ENCODE data around the gene GPR12.
"Not testable (repeated sequence)": the region's sequence is repeated elsewhere in the genome, so short reads cannot be mapped to it uniquely, and the experiment has no call there.

Gene GPR12

DNA sequence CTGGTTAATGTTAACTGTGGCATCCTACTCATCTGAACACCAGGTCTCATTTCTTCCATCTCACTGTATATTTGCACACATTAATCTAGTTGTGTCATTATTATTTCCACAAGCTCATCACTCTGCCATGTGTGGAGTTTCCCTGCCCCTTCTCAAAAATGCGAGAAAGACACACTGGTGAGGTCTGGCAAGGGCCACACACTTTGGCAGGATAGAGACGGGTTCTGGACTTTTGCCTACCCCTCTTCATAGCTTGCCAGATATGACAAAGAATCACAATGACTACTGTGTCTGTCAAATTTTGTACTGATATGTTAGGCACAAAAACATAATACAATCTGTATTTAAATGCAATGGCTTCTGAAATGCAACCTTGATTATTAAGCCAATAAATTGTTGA lies 12.9 kb downstream of the GPR12 start:
- no peak for DNase-seq (ENCODE audit: low read depth)

DNA sequence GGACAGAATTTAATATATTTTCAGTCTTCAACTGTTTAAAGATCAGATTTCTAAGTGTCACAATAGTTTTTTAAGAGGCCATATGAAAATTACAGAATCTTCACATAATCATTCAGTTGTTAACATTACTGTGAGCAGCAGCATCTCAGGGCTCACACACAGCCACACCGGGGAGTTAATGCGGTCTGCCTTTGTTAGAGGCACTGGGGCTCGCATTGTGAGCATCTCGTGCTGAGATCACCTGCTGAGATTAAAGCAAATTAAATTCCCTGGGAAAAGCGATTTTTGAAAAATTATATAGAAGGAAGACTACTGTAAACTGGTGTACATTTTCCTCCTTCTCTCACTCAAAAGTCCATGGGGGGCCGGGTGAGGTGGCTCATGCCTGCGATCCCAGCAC lies 16.6 kb downstream of the GPR12 start:
- DNase-seq (ENCODE audit: low read depth), result no peak

DNA sequence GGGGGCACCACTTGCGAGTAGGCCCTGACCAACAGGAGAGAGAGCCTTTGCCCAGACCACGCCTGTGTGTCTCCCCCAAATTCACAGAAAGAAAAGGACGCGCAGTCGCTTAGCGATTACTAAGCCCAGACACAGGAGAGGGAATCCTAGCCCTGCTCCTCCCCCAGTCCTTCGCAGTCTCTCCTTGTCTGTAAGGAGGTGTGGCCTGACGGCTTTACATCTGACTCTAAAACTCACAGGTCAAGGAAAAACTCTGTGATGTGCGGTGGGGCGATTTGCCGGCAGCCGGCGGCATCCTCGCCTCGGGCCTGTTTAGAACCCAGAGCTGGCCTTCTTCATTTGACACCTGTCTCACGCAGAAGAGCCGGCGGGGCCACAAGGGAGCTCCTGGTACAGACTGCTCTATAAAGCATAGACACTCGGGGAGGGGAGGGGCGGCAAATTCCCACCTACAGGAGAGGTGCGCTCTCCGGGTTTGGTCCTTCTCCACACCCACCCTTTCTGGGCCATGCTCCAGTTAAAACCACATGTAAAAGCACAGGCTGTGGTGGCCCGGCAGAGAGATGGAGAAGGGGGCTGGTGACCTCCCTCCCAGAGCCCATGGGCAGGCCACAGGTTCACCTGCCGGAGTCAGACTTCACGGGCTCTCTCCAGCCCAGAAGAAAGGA lies 17.8 kb downstream of the GPR12 start:
- no peak for DNase-seq (ENCODE audit: low read depth)

DNA sequence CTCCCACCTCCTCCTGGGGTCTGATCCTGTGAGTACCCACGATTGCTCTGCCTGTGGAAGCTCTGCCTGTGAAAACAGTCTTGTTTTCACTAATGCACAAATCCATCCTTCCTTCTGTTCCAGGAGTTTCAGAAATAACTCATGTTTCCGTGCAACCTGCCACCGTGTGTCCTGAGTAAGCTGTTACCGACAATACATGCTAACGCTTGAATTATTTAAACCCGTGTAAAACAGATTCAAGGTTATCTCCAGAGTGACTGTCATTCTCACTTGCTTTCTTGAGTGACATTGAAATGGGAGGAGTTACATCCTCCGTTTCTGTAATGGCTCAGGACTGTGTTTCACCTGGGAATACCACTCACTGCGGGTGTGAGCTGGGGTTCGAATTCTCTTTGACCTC lies 24.9 kb downstream of the GPR12 start:
- DNase-seq (ENCODE audit: low read depth), result no peak

DNA sequence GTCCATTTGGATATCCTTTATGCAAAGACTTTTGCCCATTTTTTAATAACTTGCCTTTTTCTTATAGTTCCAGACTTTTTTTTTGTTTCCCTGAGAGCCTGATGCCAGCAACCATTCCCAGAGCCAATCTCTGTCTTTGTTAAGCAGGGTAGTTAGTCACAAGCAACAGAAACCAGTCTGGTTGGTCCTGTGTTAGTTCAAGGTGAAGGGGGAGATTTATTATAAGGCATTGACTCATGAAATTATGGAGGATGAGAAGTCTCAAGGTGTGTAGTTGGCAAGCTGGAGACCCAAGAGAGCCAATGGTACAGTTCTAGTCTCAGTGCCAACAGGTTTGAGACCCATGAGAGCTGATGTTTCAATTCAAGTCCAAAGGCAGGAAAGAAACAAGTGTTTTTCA lies 33.0 kb downstream of the GPR12 start:
- DNase-seq (ENCODE audit: low read depth), result no peak

DNA sequence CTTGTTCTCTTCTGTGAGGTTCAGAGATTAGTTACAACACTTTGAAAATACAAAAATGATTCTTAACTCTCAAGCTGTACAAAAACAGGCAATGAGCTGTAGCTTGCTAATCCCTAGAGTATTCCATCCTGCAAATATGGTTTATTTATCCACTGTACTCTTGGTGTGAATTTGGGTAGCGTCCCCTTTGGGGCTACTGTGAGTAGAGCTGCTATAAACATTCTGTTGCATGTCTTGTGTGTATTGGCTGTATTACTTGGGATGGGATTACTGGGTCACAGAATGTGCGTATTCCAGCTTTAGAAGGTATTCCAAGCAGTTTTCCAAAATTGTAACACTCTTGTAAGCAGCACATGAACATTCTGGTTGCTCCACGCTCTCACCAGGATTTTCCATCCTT lies 33.5 kb downstream of the GPR12 start:
- DNase-seq (ENCODE audit: low read depth), result no peak

DNA sequence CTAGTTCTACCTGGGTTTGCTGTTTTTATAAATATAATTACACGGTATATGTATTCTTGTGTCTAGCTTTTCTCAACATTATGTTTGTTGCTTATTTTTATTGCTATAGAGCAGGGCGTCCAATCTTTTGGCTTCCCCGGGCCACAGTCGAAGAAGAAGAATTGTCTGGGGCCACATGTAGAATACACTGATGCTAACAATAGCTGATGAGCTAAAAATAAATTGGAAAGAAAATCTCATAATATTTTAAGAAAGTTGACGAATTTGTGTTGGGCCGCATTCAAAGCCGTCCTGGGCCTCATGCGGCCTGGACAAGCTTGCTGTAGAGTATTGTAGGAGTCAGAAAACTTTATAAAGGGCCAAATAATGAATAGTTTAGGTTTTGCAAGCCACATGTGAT lies 33.9 kb downstream of the GPR12 start:
- no peak for DNase-seq (ENCODE audit: low read depth)

DNA sequence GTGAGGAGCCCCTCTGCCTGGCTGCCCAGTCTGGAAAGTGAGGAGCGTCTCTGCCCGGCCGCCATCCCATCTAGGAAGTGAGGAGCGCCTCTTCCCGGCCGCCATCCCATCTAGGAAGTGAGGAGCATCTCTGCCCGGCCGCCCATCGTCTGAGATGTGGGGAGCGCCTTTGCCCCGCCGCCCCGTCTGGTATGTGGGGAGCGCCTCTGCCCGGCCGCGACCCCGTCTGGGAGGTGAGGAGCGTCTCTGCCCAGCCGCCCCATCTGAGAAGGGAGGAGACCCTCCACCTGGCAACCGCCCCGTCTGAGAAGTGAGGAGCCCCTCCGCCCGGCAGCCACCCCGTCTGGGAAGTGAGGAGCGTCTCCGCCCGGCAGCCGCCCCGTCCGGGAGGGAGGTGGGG lies 37.0 kb downstream of the GPR12 start:
- not testable (repeated sequence) for DNase-seq (ENCODE audit: low read depth)

DNA sequence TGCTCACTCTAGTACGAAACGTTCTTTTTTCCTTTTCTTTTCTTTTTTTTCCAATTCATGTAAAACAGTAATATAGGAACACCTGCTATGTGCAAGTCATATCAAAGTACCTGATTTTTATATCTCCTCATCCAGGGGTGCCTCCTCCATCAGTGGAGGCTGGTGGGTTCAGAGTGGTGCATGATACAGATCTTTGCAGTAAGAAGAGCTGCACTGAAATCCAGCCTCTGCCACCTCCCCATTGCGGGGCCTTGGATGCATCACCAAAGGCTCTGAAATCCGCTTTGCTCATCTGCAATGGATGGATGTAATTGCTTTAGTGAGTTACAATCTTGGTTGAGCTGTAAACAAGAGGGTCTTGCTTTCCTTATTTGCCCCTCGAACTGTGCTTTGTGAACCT lies 38.3 kb downstream of the GPR12 start:
- no peak for DNase-seq (ENCODE audit: low read depth)

DNA sequence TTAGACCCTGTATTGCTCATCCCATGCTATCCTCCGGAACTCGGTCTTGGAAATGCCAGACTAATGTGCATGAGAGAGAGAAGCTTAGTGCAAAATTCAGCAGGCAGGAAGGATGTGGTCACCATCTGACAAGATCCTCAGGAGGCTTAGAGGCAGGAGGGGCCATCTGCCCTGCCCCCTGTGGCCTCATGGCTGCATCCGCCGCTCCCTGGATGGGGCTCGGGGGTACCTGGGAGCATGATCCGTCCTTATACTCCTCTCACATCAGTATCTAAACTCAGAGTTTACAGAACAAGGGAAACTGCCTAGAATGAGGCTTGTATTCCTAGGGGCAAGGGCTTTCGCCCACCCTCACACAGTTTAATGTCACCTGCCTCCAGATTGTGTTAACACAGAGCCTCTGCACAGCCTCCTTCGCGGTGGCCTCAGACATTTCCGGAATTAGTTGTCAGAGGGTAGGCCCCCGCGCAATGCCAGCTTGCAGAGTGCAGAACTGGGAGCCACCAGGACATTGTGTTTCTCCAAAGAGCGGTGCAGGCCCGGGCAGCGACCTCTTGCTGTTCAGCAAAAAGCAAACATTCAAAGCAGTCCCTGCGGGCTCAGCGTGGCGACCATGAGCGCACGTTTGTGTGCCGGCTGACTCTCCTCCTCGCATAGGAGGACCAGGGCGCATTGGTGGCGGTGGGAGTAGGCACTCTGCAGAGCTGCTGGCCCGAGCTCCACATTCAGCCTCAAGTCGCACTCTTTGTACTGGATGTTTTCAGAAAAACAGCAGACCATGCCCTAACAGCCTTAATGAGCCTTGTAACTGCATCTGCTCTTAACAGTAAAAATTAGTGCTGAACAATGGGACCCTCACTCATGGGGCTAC lies 39.1 kb downstream of the GPR12 start:
- peak; percentile 9 for DNase-seq (ENCODE audit: low read depth)

DNA sequence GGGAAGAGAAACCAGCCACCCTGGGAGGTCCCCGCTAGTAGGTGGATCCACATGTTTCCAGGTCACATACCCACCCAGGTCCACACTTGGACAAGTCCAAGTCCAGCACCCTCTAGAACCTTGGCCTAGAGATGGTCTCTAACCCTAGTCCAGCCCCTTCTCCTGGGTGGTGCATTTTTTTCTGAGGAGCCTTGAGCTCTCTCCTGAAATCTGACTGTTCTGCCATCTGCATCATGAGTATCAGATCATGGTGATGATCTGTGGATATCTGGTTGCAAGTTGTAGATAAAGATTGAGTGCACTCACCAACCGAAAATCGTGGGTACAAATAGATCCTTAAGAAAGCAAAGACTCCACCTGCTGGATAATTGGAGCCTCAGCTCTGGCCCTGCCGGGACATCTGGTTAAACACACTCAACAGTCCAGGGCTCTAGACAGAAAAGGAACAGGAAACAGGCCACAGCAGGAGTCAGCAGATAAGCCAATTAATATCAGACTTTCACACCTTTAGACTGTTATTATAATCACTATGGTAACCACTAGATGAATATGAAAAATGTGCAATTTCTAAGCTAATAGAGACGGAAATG lies 41.1 kb downstream of the GPR12 start:
- DNase-seq (ENCODE audit: low read depth), result no peak

DNA sequence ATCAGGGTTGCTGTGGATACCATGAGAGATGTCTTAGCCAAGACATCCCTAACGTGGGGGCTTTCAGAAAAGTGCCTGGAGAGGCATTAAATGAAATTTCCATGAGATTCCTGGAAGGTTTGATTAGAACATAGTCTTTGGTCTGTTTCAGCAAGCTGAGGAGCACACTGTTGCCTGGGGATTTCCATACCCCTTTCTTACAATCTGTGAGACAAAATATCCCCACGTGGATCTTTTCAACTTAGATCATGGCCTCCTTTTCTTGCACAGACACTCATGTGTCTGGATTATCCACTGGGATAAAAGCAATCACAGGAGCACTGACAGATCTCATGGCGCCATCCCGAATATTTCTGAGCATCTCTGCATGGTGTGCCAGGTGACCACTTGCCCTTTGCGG lies 41.7 kb downstream of the GPR12 start:
- no peak for DNase-seq (ENCODE audit: low read depth)

DNA sequence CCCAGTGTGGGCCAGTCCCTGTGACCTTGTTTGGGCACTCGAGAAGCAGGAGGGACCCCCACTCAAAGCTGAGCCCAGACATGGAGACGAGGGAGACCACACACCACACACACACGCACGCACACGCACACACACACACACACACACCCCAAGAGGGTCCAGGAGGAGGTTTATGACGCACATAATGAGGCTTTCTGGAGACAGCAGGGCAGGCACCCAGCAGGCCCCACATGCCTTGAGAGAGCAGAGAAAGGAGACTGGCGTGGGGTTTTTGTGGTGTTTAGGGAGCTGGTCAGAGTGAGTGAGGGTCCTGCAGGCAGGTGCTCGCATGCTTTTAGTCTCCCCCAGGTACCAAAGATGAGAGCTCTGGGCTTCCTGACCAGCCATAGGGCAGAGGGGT lies 42.4 kb downstream of the GPR12 start:
- no peak for DNase-seq (ENCODE audit: low read depth)

DNA sequence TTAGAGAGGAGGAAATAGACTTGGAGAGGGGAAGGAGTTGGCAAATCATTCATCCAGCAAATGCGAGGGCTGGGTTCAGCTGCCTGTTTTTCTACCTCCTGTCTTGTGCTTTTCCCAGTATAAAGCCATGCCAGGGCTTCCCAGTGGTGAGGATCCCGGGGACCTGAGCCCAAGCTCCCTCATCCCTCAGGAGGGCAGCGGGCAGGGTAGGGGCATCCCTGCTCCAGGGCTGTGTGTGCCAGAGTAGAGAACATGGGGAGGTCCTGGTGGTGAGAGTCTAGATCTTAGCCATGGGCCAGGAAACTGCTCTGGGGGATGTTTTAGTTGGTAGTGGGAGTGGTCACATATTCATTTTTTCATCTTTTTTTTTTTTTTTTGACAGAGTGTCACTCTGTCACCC lies 43.6 kb downstream of the GPR12 start:
- no peak for DNase-seq (ENCODE audit: low read depth)

DNA sequence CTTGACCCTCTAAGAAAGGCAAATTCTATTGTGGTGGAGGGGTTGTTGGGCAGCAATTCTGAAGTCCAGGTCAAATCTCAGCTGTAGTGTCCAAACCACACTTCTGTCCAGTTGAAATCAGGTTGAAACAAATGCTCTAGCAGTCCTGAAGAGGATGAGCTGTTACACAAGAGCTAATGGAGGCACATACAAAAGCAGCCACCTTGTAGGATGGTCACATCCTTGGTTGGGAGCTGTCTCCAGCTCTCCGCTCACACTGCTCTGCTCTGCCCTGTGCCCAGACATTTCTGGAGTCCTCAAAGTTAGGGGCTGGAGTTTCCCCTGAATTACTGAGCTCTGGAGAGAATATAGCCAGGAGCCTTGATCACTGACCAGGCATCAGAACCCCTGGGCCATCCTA lies 47.2 kb downstream of the GPR12 start:
- no peak for DNase-seq (ENCODE audit: low read depth)

DNA sequence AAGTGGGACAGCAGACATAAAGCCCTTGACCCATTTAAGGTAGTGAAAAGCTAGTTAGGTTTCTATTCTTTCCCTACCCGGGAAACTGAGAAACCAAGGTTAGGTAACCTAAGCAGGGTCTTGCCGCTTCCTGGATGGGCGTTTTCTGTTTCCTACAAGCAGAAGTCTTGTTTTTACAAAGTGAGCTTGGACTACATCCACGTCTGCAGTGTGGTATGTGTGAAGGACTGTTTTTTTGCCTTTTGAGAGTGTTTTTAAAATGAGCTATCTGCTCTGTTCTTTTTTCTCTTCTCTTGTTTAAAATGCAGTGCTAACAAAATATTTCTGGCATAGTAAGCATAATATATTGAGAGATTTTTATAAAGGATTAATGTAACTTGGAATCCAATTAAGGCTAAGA lies 49.4 kb downstream of the GPR12 start:
- no peak for DNase-seq (ENCODE audit: low read depth)

DNA sequence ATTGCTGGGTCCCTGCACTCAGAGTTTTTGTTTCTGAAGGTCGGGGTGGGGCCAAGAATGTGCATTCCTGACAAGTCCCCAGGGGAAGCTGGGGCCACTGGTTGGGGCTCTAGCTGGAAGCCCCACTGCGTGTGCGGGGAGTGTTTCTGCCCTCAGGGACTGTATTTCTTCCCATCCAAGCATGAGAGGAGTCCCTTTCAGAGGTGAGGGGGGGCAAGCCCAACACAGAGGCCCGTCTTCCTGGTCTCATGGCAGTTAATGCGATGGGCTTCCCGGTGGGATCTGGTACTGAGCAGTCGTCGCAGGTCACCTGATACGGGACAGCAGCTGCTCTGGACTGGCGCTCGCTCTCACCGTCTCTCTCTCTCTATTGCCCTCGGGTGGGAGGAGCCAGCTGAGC lies 50.4 kb downstream of the GPR12 start:
- DNase-seq (ENCODE audit: low read depth), result no peak

DNA sequence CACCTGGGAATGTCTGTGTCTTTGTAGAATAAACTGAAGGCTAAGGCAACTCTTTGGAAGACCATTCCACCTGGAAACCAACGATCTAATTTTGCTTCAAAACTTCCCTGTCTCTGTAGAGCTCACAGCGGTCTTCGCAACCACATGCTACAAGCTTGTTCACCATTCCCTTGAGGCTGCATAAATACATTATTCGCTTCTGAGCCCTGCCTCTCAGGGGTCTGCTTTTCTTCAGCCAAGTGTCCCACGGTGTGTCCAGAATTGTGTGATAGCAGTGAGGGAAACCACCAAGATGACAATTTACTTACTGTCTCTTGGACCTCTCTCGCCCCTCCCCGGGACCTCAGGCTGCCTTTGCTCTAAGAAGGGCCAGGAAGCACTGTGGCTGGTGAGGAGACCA lies 51.1 kb downstream of the GPR12 start:
- DNase-seq (ENCODE audit: low read depth), result no peak

DNA sequence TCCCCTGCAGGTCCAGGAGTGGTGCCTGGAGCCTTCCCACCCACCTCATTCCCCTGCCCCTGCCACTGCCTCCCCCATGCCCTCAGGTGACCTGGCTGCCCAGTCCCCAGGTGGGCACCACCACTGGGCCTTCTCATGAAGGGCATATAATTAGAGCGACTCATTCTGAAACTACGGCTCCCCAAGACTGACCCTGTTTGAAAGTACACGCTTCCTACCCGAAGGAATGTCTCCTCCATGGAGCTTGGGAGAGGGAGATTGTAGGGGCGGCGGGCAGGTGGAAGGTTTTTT lies 52.6 kb downstream of the GPR12 start:
- no peak for DNase-seq (ENCODE audit: low read depth)

DNA sequence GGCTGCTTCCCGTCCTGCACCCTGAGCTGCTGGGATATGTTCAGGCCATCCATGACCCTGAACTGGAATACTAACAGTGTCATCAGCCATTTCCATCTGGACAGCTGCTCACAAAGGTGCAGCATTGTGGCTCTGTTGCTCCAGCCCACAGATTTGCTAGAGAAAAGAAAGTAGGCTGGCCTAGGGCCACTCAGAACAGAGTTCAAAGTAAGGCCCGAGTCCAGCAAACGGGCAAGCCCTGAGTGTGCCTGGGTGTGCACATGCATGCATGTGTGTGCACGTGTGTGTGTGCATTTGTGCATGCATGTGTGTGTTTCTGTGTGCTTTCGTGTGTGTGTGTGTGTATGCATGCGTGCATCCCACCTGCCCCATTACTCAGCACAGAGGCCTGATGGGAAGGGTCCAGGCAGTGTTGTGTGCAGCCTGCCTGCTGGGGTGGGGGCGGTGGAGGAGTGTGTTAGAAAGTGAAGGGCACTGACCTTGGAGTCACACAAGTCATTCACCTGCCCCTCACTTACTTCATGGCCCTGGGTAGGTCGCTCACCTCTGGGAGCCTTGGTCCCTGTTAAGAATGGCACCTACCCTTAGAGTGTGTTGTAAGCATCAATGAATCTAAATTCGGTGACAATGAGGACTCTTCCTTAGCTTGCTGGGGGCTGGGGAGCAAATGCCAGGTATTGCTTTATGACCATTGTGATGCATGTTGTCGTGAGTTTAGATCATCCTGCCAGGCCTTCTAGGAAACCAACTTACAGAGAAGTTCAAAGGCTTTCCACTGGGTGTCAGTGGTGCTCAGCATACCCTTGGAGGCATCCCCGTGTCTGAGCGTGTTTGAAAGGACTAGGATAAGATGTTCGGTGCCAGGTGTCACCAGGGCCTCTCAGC lies 53.2 kb downstream of the GPR12 start:
- DNase-seq (ENCODE audit: low read depth), result no peak

DNA sequence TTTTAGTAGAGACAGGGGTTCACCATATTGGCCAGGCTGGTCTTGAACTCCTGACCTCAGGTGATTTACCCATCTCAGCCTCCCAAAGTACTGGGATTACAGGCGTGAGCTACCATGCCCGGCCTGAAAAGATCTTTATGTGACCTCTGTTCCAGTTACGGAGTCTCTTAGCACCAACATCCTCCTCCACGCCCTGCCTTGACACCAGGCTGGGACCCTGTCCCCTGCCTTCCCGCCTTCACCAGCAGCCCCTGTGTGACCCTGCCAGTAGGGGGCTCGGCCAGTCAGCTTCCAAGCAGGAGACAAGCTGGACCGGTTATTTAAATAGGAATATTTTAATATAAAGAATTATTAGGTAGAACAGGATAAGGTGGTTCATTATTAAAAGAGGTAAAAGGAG lies 54.2 kb downstream of the GPR12 start:
- no peak for DNase-seq (ENCODE audit: low read depth)

DNA sequence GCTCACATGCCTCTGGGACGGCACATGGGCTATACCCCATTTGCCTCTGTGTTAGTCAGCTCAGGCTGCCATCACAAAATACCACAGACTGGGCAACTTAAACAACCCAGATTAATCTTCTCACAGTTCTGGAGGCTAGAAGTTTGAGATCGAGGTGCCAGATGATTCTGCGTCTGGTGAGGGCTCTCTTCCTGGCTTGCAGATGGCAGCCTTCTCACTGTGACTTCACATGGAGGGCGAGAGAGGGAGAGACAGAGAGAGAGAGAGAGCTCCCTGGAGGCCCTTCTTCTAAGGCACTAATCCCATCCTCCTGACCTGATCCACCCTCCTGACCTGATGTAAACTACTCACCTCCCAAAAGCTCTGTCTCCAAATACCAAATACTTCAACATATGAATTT lies 55.0 kb downstream of the GPR12 start:
- DNase-seq (ENCODE audit: low read depth), result no peak

All from stimulated activated CD8-positive, alpha-beta memory T cell treated with anti-CD3 and anti-CD28 coated beads, Interleukin-12 subunit alpha, Interleukin-12 subunit beta, amount 100 ng/mL, for 4 hours (primary cell).